Aorta (tissue), 5 donors: ENCODE measurements around the gene GPR55. TPM values are rescaled to one million over a fixed set of nuclear protein-coding genes. Genes with fewer than 3 reads are reported as not detected.

ENCODE experiments used
- ATAC-seq: fragments of 200-7000 bp; cut with Tn5 transposase; one replicate; pipeline ENCODE4 v1.9.1; 2022; ENCODE audit warnings: moderate library complexity; ENCODE audit not compliant: low FRiP score
- DNase-seq, 2 donors: peaks; one replicate each; pipeline ENCODE4 v3.0.0-alpha.2; 2020
- H3K27ac ChIP-seq, 2 donors: one replicate each; pipeline ENCODE4 v1.5.1; 2013; ENCODE audit warnings: low read length in 2 of 2, mild to moderate bottlenecking in 2 of 2, moderate library complexity in 2 of 2, control low read depth in 1 of 2, inconsistent platforms in 1 of 2, low read depth in 1 of 2
- H3K27me3 ChIP-seq, 2 donors: one replicate each; pipeline ENCODE4 v1.6.1; 2013; ENCODE audit warnings: control low read depth in 1 of 2, low read length in 1 of 2, mild to moderate bottlenecking in 1 of 2, moderate library complexity in 1 of 2; ENCODE audit not compliant: insufficient read depth in 2 of 2, control insufficient read depth in 1 of 2
- H3K36me3 ChIP-seq, 2 donors: one replicate each; pipeline ENCODE4 v1.6.1; 2013; ENCODE audit warnings: control low read depth in 1 of 2, low read length in 1 of 2, mild to moderate bottlenecking in 1 of 2; ENCODE audit not compliant: insufficient read depth in 2 of 2, control insufficient read depth in 1 of 2
- H3K4me1 ChIP-seq, 2 donors: one replicate each; pipeline ENCODE4 v1.6.1; 2013; ENCODE audit warnings: low read length in 2 of 2, control low read depth in 1 of 2, mild to moderate bottlenecking in 1 of 2, moderate library complexity in 1 of 2; ENCODE audit not compliant: insufficient read depth in 2 of 2, control insufficient read depth in 1 of 2
- H3K4me3 ChIP-seq, 2 donors: one replicate each; pipeline ENCODE4 v1.5.1; 2013; ENCODE audit warnings: low read length in 2 of 2, control low read depth in 1 of 2, mild to moderate bottlenecking in 1 of 2
- H3K9me3 ChIP-seq: one replicate; pipeline ENCODE4 v1.6.1; 2013; ENCODE audit warnings: mild to moderate bottlenecking, low read length; ENCODE audit not compliant: control insufficient read depth
- WGBS, 2 donors: extraction: QIAGEN DNeasy Blood & Tissue Kit; methylation state at CpG; one replicate each; pipeline ENCODE4 v1.1.7; 2013; 5-methylcytosine and 5-hydroxymethylcytosine counted together
- intact Hi-C, 2 donors: fragments of 100-400 bp; cut with DNase I; formaldehyde crosslinking; loops; one replicate each; pipeline versions ENCODE4 v1.14.2 to v1.15.0; 2022
- polyA plus RNA-seq, 2 donors: library from polyadenylated mRNA; stranded (reverse); fragments of 200-250 nt; gene quantifications; one replicate each; pipeline ENCODE4 v1.2.3, GENCODE V29; 2013
- total RNA-seq, 2 donors: library from RNA; stranded (reverse); fragmentation: NEBNext Ultra II Directional; extraction: Animal tissue kit (Norgen Biotek cat#: 25700); gene quantifications; one replicate each; pipeline ENCODE4 v1.2.1, GENCODE V29; 2021
- donor health status: healthy with polysubstance abuse.
- donor health status: Bipolar disorder and iron deficiency.
- donor health status: DM: no; HTN: no; CAD: no.
- donor health status: DM: no; HTN: no; CAD: no.
- donor health status: DM: yes; HTN: yes; CAD: no.

The GPR55 gene
- total and polyA plus RNA-seq, 4 donors: 0.18 TPM; not detected in 3

- no peak for DNase-seq
- WGBS, 2 donors: 85 to 88% methylated on average over 11 of the region's 11 CpGs
- H3K27me3 ChIP-seq: no peaks in the 10 kb centered on the region
- H3K36me3 ChIP-seq: no peaks in the 10 kb centered on the region
- no peaks in the 10 kb centered on the region for H3K4me1 ChIP-seq
- intact Hi-C loops: no loop called here
- H3K9me3 ChIP-seq: no peaks in the 10 kb centered on the region
- no peak for ATAC-seq
- H3K4me3 ChIP-seq: no peak overlapping the region
- no peak overlapping the region for H3K27ac ChIP-seq
Observed at GRCh38 chr2:230944123-230944653, 19.1 kb upstream of the GPR55 start.

GRCh38 chr2:230942920-230943896 lies 18.2 kb upstream of the GPR55 start:
- Histone ChIP-seq H3K4me1 (no peaks in the 10 kb centered on the region), H3K36me3 (no peaks in the 10 kb centered on the region), H3K27me3 (no peaks in the 10 kb centered on the region), H3K27ac (no peak overlapping the region), H3K4me3 (no peak overlapping the region), H3K9me3 (no peaks in the 10 kb centered on the region)
- 54 to 57% methylated on average over 19 of the region's 19 CpGs for WGBS, 2 donors
- intact Hi-C loops: no loop called here
- DNase-seq (peak in 1 of 2 donors; percentile 64), ATAC-seq (no peak)

DNA sequence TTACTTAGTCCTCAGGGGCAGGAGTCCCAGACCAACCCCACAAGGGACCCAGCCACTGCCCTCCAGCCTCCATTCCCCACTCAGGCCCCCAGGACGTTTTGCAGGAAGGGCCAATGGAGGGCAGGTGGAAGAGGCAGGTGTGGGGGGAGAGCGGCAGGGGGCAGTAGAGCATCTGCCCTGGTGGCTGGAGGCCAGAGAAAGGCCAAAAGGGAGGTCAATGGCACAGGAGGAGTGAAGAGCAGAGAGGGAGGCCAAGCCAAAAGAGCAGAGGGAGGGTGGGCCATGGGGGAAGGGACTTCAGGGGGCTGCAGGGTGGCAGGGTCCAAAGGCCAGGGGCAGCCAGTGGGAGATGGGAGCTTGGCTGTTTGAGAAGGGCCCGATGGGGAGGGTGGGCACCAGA lies 17.3 kb upstream of the GPR55 start:
- Histone ChIP-seq H3K9me3 (no peaks in the 10 kb centered on the region), H3K4me1 (no peaks in the 10 kb centered on the region), H3K27me3 (no peaks in the 10 kb centered on the region), H3K27ac (no peak overlapping the region), H3K36me3 (no peaks in the 10 kb centered on the region), H3K4me3 (no peak overlapping the region)
- WGBS, 2 donors: 50 to 63% methylated on average over 3 of the region's 3 CpGs
- intact Hi-C loops: no loop called here
- no peak for ATAC-seq
- DNase-seq: no peak

GRCh38 chr2:230941202-230942180 lies 16.4 kb upstream of the GPR55 start:
- intact Hi-C loops: no loop called here
- Histone ChIP-seq H3K27me3 (no peaks in the 10 kb centered on the region), H3K9me3 (no peaks in the 10 kb centered on the region), H3K27ac (no peak overlapping the region), H3K4me1 (no peaks in the 10 kb centered on the region), H3K36me3 (no peaks in the 10 kb centered on the region), H3K4me3 (no peak overlapping the region)
- ATAC-seq (no peak), DNase-seq (no peak)
- WGBS, 2 donors: 81 to 84% methylated on average over 14 of the region's 14 CpGs

DNA sequence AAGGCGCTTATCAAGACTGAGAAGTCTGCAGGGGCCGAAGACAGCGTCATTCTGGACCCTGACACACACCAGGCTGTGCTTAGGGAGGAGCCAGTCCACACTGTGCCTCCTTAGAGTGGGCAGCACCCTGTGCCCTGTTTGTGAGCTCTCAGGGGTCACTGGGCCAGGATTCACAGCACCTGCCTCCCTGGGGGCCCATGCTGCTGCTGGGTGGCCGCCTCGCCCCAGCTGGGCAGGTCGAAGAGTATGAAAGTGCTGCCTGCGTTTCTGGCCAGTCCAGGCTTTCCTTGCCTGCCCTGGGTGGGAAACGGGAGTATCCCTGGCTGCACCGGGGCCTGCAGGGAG lies 15.4 kb upstream of the GPR55 start:
- Histone ChIP-seq H3K4me3 (no peak overlapping the region), H3K36me3 (no peaks in the 10 kb centered on the region), H3K27me3 (no peaks in the 10 kb centered on the region), H3K9me3 (no peaks in the 10 kb centered on the region), H3K27ac (no peak overlapping the region), H3K4me1 (no peaks in the 10 kb centered on the region)
- intact Hi-C loops: no loop called here
- DNase-seq: no peak
- WGBS, 2 donors: 87 to 91% methylated on average over 9 of the region's 9 CpGs
- ATAC-seq: no peak

DNA sequence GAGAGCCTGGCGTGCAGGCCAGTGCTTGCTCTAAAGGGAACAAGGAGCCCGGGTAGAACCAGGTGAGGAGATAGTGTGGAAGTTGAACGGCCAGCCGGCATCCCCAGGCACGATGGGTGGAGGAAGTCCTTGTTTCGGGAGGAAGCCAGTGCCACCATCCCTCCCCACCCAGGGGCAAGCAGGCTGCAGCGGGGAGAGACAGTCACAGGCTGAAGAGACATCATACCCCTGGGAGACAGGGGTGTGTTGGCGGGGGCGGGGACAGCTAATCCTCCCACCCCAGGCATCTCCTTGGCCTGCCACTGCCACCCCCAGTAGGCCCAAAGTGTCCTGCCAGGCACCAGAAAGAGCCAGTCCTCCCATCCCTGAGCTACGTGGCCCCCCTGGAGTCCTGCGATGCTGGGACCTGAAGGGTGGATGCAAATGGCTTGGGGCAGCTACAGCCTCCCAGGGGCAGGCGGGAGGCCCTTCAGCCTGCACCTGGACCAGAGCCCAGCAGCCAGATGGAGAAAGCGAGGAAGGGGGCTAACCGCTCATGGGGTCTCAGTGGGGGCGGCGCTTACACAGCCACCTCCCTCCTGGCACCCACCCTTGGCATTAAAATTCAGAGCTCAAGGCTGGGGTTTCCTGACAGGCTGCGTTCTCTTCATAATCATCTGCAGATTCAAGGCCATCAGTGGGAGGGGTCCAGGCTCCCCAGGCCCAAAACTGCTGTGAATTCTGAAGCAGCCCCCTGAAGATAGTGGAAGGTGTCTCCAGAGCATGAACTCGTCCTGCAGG lies 14.8 kb upstream of the GPR55 start:
- Histone ChIP-seq H3K27ac (no peak overlapping the region), H3K27me3 (no peaks in the 10 kb centered on the region), H3K4me3 (no peak overlapping the region), H3K36me3 (no peaks in the 10 kb centered on the region), H3K4me1 (no peaks in the 10 kb centered on the region), H3K9me3 (no peaks in the 10 kb centered on the region)
- ATAC-seq: no peak
- WGBS, 2 donors: 92 to 93% methylated on average over 18 of the region's 18 CpGs
- peak in 1 of 2 donors; percentile 58 for DNase-seq
- intact Hi-C loops: no loop called here

DNA sequence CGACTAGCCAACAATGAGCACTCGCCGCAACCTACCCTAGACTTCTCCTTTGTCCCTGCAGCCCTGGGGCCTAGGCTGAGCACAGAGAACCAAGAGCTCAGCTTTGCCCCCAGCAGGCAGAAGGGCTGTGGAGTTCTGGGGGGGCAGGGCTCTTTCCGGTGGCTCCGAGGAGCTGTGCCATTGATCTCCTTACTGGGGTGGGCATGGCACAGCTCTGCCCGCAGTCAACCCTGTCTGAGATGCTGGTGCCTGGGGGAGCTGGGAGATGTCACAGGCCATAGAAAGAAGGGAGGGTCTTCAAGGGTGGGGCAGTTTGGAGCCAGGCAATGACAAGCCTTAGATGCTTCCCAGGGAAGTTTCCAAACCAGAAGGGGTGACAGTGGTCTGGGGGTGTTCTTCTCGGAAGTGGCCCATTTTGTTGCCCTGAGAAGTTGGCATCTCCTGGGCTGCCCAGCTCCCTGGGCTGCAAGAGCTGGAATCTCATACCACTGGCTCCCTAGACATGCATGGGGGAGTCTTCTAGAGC lies 14.1 kb upstream of the GPR55 start:
- no peaks in the 10 kb centered on the region for H3K9me3 ChIP-seq
- H3K27me3 ChIP-seq: no peaks in the 10 kb centered on the region
- WGBS, 2 donors: 96 to 99% methylated on average over 7 of the region's 7 CpGs
- H3K27ac ChIP-seq: no peak overlapping the region
- DNase-seq: no peak
- H3K36me3 ChIP-seq: no peaks in the 10 kb centered on the region
- H3K4me1 ChIP-seq: no peaks in the 10 kb centered on the region
- H3K4me3 ChIP-seq: no peak overlapping the region
- ATAC-seq: no peak
- intact Hi-C loops: no loop called here
